Cardiac fibroblast (primary cell): ENCODE results near the gene PLCB4.

Source experiments
- DNase-seq, 2 donors: peaks; one replicate each; pipeline versions ENCODE4 v3.0.0 to v3.0.0-alpha.2; 2010; ENCODE audit warnings: low read depth in 2 of 2
- H3K4me3 ChIP-seq, 2 donors: replicated peaks in 1 of 2; 1 replicate in 1 of 2; 2 replicates in 1 of 2; pipeline ENCODE4 v1.5.1; 2011; ENCODE audit warnings: low read depth in 2 of 2, low read length in 2 of 2, mild to moderate bottlenecking in 2 of 2, moderate library complexity in 1 of 2
- TF ChIP-seq, protein P1 (sequence below): IDR thresholded peaks from one replicate; pipeline ENCODE4 v1.5.1; 2011; ENCODE audit warnings: low read depth, mild to moderate bottlenecking, low read length, inconsistent platforms

The PLCB4 gene

GRCh38 chr20:9286501-9287461 is 217.9 kb downstream of the PLCB4 start:
- peak in 1 of 2 donors; percentile 25 for DNase-seq
- TF ChIP-seq, protein P1, sequence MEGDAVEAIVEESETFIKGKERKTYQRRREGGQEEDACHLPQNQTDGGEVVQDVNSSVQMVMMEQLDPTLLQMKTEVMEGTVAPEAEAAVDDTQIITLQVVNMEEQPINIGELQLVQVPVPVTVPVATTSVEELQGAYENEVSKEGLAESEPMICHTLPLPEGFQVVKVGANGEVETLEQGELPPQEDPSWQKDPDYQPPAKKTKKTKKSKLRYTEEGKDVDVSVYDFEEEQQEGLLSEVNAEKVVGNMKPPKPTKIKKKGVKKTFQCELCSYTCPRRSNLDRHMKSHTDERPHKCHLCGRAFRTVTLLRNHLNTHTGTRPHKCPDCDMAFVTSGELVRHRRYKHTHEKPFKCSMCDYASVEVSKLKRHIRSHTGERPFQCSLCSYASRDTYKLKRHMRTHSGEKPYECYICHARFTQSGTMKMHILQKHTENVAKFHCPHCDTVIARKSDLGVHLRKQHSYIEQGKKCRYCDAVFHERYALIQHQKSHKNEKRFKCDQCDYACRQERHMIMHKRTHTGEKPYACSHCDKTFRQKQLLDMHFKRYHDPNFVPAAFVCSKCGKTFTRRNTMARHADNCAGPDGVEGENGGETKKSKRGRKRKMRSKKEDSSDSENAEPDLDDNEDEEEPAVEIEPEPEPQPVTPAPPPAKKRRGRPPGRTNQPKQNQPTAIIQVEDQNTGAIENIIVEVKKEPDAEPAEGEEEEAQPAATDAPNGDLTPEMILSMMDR = no peak

GRCh38 chr20:9287826-9288225 is 218.9 kb downstream of the PLCB4 start:
- DNase-seq = no peak
- TF ChIP-seq, protein P1 = no peak
- H3K4me3 ChIP-seq = no peak overlapping the region

More at GRCh38 chr20:9286501-9287461, 217.9 kb downstream of the PLCB4 start:
- no peak overlapping the region for H3K4me3 ChIP-seq

- TF ChIP-seq, protein P1 = no peak
- no peak for DNase-seq
Observed at GRCh38 chr20:9290331-9290730, 221.4 kb downstream of the PLCB4 start.

GRCh38 chr20:9293145-9293544 is 224.3 kb downstream of the PLCB4 start:
- DNase-seq = no peak
- no peak overlapping the region for H3K4me3 ChIP-seq
- TF ChIP-seq, protein P1 = no peak

More at GRCh38 chr20:9290331-9290730, 221.4 kb downstream of the PLCB4 start:
- H3K4me3 ChIP-seq = no peak overlapping the region

DNA sequence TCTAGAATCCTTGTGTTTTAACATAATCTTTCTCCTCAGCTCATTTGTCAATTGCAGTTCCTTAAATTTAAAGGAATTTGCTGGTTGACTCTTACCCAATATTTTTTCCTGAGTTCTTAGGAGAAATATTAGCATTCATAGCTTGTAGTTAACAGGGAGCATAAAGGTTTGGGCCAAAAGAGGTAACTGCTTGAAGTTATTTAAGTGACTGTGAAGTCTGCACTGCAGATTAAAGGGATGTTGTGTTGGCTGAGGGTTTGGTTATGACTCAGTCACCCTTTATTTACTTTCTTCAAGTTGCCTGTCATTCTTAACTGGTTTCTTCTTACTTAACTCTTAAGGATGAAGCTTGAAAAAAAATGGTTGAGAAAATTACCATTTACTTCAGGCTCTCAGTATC is 225.2 kb downstream of the PLCB4 start:
- H3K4me3 ChIP-seq = no peak overlapping the region
- TF ChIP-seq, protein P1 = no peak
- peak; percentile 17 to 46 for DNase-seq

DNA sequence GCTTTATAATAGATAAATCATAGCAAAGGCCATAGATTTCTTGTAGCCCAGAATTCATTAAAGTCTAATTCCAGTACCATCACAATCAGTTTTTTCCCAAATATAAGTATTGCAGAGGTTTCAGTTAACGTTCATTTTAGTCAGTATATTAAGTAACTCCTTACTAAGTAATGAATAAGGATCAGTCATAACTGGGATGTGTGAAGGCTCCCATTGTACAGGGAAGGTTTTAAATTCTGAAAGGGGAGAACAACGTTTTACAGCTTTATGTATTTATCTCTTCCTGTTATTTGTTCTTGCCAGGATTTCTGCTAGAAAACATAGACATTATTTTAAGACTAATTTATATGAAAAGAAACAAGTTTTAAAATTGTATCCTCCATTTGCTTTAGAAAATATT is 230.0 kb downstream of the PLCB4 start:
- TF ChIP-seq, protein P1 = no peak
- no peak for DNase-seq
- H3K4me3 ChIP-seq = no peak overlapping the region

DNA sequence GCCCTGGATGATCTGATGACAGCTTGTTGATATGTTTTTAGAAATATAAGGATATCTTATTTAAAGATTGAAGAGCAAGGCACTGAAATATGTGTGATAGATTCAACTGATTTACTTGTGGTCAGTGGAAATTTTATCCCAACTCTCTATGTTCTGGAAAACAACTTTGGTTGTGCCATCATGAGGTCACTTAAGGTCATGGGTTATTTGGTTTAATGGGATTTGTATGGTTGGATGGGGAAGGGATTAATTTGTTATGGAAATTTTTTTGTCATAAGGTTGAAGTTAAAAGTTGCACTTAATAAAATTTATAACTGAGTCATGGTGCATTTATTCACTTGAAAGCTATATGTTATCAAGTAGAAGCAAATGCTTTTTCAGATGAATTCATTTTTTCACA is 231.2 kb downstream of the PLCB4 start:
- no peak overlapping the region for H3K4me3 ChIP-seq
- TF ChIP-seq, protein P1 = no peak
- no peak for DNase-seq
